ENCODE data around the gene OTUD5.

The OTUD5 gene

GRCh38 chrX:48933757-48934156 is 23.6 kb downstream of the OTUD5 start:
- Histone ChIP-seq H3K36me3 (ENCODE audit: insufficient read depth, low read depth, low read length) (peaks cover 42% of the 10 kb centered on the region), H3K4me1 (ENCODE audit: insufficient read depth, low read length) (peaks cover 11% of the 10 kb centered on the region), H3K27me3 (ENCODE audit: insufficient read depth, low read length) (no peaks in the 10 kb centered on the region), H3K4me3 (ENCODE audit: low read length) (no peak overlapping the region), H3K27ac (ENCODE audit: low read length) (no peak overlapping the region), H3K9ac (ENCODE audit: low read depth, low read length) (no peak overlapping the region), H3K9me3 (ENCODE audit: insufficient read depth, low read depth, low read length) (no peaks in the 10 kb centered on the region)

GRCh38 chrX:48927736-48928382 is 29.5 kb downstream of the OTUD5 start:
- H3K27me3 ChIP-seq (ENCODE audit: insufficient read depth, low read length) = no peaks in the 10 kb centered on the region
- peak overlapping the region; percentile 62 for H3K9ac ChIP-seq (ENCODE audit: low read depth, low read length)
- no peaks in the 10 kb centered on the region for H3K9me3 ChIP-seq (ENCODE audit: insufficient read depth, low read depth, low read length)
- H3K36me3 ChIP-seq (ENCODE audit: insufficient read depth, low read depth, low read length) = peaks cover 39% of the 10 kb centered on the region
- H3K27ac ChIP-seq (ENCODE audit: low read length) = peak overlapping the region; percentile 87
- H3K4me1 ChIP-seq (ENCODE audit: insufficient read depth, low read length) = peaks cover 13% of the 10 kb centered on the region; the same call in 1 of the 2 replicates
- H3K4me3 ChIP-seq (ENCODE audit: low read length) = peak overlapping the region; percentile 58; the same call in 1 of the 2 replicates

GRCh38 chrX:48927123-48927522 is 30.3 kb downstream of the OTUD5 start:
- peak overlapping the region; percentile 62; the same call in 1 of the 2 replicates for H3K9ac ChIP-seq (ENCODE audit: low read depth, low read length)
- H3K27ac ChIP-seq (ENCODE audit: low read length) = peak overlapping the region; percentile 35
- H3K9me3 ChIP-seq (ENCODE audit: insufficient read depth, low read depth, low read length) = no peaks in the 10 kb centered on the region
- H3K4me3 ChIP-seq (ENCODE audit: low read length) = peak overlapping the region; percentile 58; the same call in 1 of the 2 replicates
- peaks cover 13% of the 10 kb centered on the region; the same call in 1 of the 2 replicates for H3K4me1 ChIP-seq (ENCODE audit: insufficient read depth, low read length)
- no peaks in the 10 kb centered on the region for H3K27me3 ChIP-seq (ENCODE audit: insufficient read depth, low read length)
- peaks cover 37% of the 10 kb centered on the region for H3K36me3 ChIP-seq (ENCODE audit: insufficient read depth, low read depth, low read length)

GRCh38 chrX:48924270-48924669 is 33.1 kb downstream of the OTUD5 start:
- no peak overlapping the region for H3K27ac ChIP-seq (ENCODE audit: low read length)
- no peaks in the 10 kb centered on the region for H3K27me3 ChIP-seq (ENCODE audit: insufficient read depth, low read length)
- no peak overlapping the region for H3K4me3 ChIP-seq (ENCODE audit: low read length)
- H3K36me3 ChIP-seq (ENCODE audit: insufficient read depth, low read depth, low read length) = peaks cover 29% of the 10 kb centered on the region
- H3K4me1 ChIP-seq (ENCODE audit: insufficient read depth, low read length) = peaks cover 25% of the 10 kb centered on the region
- no peak overlapping the region for H3K9ac ChIP-seq (ENCODE audit: low read depth, low read length)
- H3K9me3 ChIP-seq (ENCODE audit: insufficient read depth, low read depth, low read length) = no peaks in the 10 kb centered on the region

- H3K9me3 ChIP-seq (ENCODE audit: insufficient read depth, low read depth, low read length) = no peaks in the 10 kb centered on the region
- no peak overlapping the region for H3K27ac ChIP-seq (ENCODE audit: low read length)
- peaks cover 29% of the 10 kb centered on the region for H3K36me3 ChIP-seq (ENCODE audit: insufficient read depth, low read depth, low read length)
- H3K9ac ChIP-seq (ENCODE audit: low read depth, low read length) = no peak overlapping the region
- peaks cover 25% of the 10 kb centered on the region for H3K4me1 ChIP-seq (ENCODE audit: insufficient read depth, low read length)
- H3K4me3 ChIP-seq (ENCODE audit: low read length) = no peak overlapping the region
- H3K27me3 ChIP-seq (ENCODE audit: insufficient read depth, low read length) = no peaks in the 10 kb centered on the region
Measured at GRCh38 chrX:48923771-48924170, 33.6 kb downstream of the OTUD5 start.

GRCh38 chrX:48920718-48921104 is 36.7 kb downstream of the OTUD5 start:
- peak overlapping the region; percentile 91; the same call in 1 of the 2 replicates for H3K9ac ChIP-seq (ENCODE audit: low read depth, low read length)

GRCh38 chrX:48919947-48920717 is 37.3 kb downstream of the OTUD5 start:
- H3K27me3 ChIP-seq (ENCODE audit: insufficient read depth, low read length) = no peaks in the 10 kb centered on the region
- H3K36me3 ChIP-seq (ENCODE audit: insufficient read depth, low read depth, low read length) = peaks cover 41% of the 10 kb centered on the region
- H3K9me3 ChIP-seq (ENCODE audit: insufficient read depth, low read depth, low read length) = no peaks in the 10 kb centered on the region
- H3K9ac ChIP-seq (ENCODE audit: low read depth, low read length) = peak overlapping the region; percentile 91; the same call in 1 of the 2 replicates
- H3K4me3 ChIP-seq (ENCODE audit: low read length) = peak overlapping the region; percentile 89
- peaks cover 12% of the 10 kb centered on the region for H3K4me1 ChIP-seq (ENCODE audit: insufficient read depth, low read length)
- peak overlapping the region; percentile 39 for H3K27ac ChIP-seq (ENCODE audit: low read length)

More at GRCh38 chrX:48920718-48921104, 36.7 kb downstream of the OTUD5 start:
- no peaks in the 10 kb centered on the region for H3K27me3 ChIP-seq (ENCODE audit: insufficient read depth, low read length)
- H3K4me1 ChIP-seq (ENCODE audit: insufficient read depth, low read length) = peaks cover 16% of the 10 kb centered on the region
- H3K36me3 ChIP-seq (ENCODE audit: insufficient read depth, low read depth, low read length) = peaks cover 41% of the 10 kb centered on the region
- H3K9me3 ChIP-seq (ENCODE audit: insufficient read depth, low read depth, low read length) = no peaks in the 10 kb centered on the region
- H3K4me3 ChIP-seq (ENCODE audit: low read length) = peak overlapping the region; percentile 89; the same call in 1 of the 2 replicates
- peak overlapping the region; percentile 39 for H3K27ac ChIP-seq (ENCODE audit: low read length)

GRCh38 chrX:48919360-48919841 is 38.0 kb downstream of the OTUD5 start:
- Histone ChIP-seq H3K4me3 (ENCODE audit: low read length) (peak overlapping the region; percentile 89), H3K36me3 (ENCODE audit: insufficient read depth, low read depth, low read length) (peaks cover 46% of the 10 kb centered on the region), H3K9ac (ENCODE audit: low read depth, low read length) (peak overlapping the region; percentile 91), H3K9me3 (ENCODE audit: insufficient read depth, low read depth, low read length) (no peaks in the 10 kb centered on the region), H3K27me3 (ENCODE audit: insufficient read depth, low read length) (no peaks in the 10 kb centered on the region), H3K27ac (ENCODE audit: low read length) (peak overlapping the region; percentile 58), H3K4me1 (ENCODE audit: insufficient read depth, low read length) (peaks cover 12% of the 10 kb centered on the region)

- H3K9ac ChIP-seq (ENCODE audit: low read depth, low read length) = peak within 1 kb of the TSS; percentile 91
- no peaks in the 10 kb centered on the region for H3K27me3 ChIP-seq (ENCODE audit: insufficient read depth, low read length)
- H3K4me3 ChIP-seq (ENCODE audit: low read length) = peak within 1 kb of the TSS; percentile 89
- H3K27ac ChIP-seq (ENCODE audit: low read length) = peak within 1 kb of the TSS; percentile 58
- H3K36me3 ChIP-seq (ENCODE audit: insufficient read depth, low read depth, low read length) = peaks cover 46% of the 10 kb centered on the region
- H3K4me1 ChIP-seq (ENCODE audit: insufficient read depth, low read length) = peaks cover 12% of the 10 kb centered on the region
- no peaks in the 10 kb centered on the region for H3K9me3 ChIP-seq (ENCODE audit: insufficient read depth, low read depth, low read length)
Measured at GRCh38 chrX:48918643-48919340, 38.6 kb downstream of the OTUD5 start, which contains the start of gene PIM2. Gene PIM2, minus strand, starts transcription at chrX:48919024. Its CDS starts 190 bp downstream, at chrX:48918834.

GRCh38 chrX:48918301-48918642 is 39.1 kb downstream of the OTUD5 start:
- Histone ChIP-seq H3K9ac (ENCODE audit: low read depth, low read length) (peak overlapping the region; percentile 85), H3K27ac (ENCODE audit: low read length) (no peak overlapping the region), H3K4me3 (ENCODE audit: low read length) (peak overlapping the region; percentile 89), H3K9me3 (ENCODE audit: insufficient read depth, low read depth, low read length) (no peaks in the 10 kb centered on the region), H3K27me3 (ENCODE audit: insufficient read depth, low read length) (no peaks in the 10 kb centered on the region), H3K36me3 (ENCODE audit: insufficient read depth, low read depth, low read length) (peaks cover 47% of the 10 kb centered on the region), H3K4me1 (ENCODE audit: insufficient read depth, low read length) (peaks cover 12% of the 10 kb centered on the region)
